SK-N-MC (cell line): ENCODE measurements around the gene FPR1.

Source experiments
- EZH2 ChIP-seq: fragments of 200-600 bp; sonication (generic); IDR thresholded peaks from one replicate; pipeline ENCODE4 v1.6.1; 2017; ENCODE audit warnings: antibody characterized with exemption
- POLR2AphosphoS5 ChIP-seq: IDR thresholded peaks from 2 replicates; pipeline ENCODE4 v1.6.1; 2012; ENCODE audit warnings: mild to moderate bottlenecking, low read depth, low read length, borderline replicate concordance

GRCh38 chr19:51779181-51779580 is 27.5 kb upstream of the FPR1 start:
- TF ChIP-seq POLR2AphosphoS5 (no peak), EZH2 (no peak)
